NCI-H510A (cell line): ENCODE data around the gene FBXL13.

ENCODE experiments used
- DNase-seq: peaks from one replicate; lab custom pipeline; 2025; lab: John Stamatoyannopoulos, UW

The FBXL13 gene

DNA sequence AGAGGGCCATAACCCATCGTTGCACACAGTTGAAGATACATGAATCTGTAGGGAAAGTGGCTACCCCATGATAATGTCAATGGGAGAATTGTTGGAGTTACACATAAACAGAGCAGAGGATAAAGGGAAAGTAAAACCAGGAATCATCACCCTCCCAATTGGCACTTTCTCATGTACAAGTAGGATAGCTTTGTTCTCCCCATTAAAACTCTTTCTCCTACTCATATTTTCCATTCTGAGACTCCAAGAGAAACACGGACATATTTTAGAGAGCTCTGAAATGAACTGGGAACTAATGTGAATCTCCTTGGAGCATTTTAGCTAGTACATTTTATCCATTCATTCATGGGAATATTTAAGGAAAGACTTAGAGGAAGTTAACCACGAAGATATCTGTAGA is 179.0 kb downstream of the FBXL13 start:
- no peak for DNase-seq

DNA sequence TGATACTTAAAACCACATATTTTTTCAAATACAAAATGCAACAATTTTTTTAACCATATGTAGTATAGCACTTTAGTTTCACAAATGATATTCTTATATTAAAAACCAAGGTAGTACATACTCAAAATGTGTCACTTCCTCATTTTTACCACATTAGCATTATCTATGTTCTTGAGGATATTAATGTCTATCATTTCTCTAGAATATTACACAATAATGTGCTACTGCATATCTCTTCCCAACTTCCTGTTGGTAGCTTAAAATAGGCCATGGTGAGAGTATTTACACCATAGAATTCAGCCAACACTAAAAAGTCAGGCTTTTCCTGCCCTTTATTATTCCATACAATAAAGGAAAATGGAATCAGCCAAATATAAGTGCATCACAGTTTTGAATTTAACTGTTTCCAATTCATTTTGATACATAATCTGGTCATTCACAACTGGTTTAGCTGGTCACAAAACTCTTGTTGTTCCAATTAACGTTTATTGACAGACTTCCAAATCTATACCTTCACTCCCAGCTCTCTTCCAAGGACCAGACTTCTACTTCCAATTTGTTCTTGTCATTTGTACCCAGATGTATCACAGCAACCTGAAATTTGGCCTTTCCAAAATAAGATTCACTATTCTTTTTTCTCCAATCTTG is 181.8 kb downstream of the FBXL13 start:
- no peak for DNase-seq

DNA sequence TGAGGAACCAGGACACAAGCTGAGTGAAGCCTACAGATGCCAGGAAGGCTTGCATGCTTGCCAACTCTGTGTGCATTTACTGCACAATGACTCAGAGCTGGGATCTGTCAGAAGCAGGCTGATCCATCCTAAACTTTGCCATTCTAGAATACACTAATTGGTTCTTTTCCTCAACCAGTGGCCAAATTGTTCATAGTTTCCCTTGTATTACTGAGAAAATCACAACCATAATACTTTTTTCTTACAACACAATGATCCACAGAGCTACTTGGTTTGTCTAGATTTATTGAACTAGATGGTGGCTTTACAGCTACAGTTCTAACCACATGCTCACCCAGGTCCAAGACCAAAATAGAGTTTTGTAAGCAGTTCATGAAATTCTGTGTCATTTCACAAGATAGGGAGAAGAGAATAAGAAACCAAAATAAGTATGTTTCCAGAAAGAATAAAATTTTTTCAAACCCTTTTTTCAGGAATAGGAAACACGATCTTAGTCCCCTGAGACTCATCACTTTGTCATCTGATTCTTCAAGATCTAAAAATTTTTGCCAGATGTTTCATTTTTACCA is 182.8 kb downstream of the FBXL13 start:
- no peak for DNase-seq

DNA sequence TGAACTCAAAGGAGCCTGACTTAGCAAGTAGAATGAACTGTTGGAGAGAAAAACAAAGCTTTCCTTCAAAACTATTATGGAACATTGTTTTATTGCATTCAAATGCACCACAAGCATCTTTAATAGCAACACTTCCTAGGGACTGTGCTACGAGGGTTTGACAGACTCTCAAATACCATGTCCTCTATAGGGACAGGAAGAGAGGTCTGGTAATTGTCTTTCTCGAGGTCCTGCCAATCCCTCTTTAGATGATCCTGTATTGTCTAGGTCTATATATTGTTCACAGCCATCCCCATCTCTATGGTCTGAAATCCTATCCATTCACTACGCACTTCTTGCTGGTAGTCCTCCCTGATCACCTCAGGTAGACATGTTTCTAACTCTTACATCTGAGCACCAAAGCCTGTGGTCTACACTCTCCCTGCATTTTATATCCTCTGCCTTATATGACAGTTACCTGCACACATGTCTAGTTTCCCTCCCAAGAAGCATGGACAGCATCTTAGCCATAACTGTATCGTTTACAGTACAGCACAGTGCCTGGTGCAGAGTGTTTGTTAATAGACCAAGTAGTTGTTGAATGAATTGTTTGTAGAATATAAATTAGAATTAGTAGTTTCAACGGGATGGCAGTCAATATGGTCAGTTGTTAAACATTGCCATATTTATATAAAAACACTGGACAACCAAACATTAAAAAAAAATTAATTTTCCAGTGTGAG is 183.5 kb downstream of the FBXL13 start:
- no peak for DNase-seq

DNA sequence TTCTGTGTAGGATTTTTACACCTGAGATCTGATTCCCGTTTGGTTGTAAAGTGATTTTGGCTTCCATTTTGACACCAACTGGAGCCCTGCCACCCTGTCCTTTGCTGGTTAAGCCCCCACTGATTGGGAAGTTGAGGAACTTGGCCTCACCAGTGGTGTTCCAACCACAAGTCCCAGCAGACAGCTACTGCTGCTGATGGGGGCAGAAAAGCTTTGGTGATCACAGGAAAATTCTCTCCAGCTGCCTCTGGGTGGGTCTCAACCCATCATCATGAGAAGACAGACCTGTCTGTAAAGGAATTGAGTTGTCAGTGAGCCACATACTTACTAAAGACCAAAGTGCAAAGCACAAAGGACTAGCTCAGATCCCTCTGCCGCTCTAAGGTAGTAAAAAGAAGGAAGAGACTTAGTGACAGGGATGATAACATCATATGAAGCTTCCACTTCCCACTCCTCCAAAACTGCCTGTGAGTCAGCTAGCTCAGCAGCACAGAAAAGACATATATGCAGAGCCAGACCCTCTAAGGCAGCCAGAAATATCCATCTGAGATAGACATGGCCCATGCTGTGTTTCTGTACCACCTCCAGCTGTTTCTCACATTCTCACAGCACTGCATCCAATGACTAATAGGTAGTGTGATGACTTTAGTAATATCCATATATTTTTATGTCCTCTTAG is 184.2 kb downstream of the FBXL13 start:
- DNase-seq = no peak

DNA sequence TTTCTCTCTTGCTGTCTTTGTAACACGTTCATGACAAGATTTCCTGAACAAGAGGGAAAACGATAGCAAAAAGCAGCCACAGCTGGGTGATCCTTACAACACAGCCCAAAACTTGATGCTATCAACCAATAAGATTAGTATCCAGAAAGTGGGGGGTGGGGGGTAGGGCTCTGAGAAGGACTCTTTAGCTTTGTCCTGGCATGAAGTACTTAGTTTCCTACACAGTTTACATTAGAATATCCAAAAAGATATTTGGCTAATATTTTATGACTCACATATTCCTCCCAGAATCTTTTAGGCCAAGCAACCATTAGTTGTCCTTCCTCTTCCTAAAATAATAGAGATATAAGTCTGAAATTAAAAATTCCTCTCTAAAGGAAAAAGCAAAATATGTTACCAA is 184.7 kb downstream of the FBXL13 start:
- DNase-seq = no peak

DNA sequence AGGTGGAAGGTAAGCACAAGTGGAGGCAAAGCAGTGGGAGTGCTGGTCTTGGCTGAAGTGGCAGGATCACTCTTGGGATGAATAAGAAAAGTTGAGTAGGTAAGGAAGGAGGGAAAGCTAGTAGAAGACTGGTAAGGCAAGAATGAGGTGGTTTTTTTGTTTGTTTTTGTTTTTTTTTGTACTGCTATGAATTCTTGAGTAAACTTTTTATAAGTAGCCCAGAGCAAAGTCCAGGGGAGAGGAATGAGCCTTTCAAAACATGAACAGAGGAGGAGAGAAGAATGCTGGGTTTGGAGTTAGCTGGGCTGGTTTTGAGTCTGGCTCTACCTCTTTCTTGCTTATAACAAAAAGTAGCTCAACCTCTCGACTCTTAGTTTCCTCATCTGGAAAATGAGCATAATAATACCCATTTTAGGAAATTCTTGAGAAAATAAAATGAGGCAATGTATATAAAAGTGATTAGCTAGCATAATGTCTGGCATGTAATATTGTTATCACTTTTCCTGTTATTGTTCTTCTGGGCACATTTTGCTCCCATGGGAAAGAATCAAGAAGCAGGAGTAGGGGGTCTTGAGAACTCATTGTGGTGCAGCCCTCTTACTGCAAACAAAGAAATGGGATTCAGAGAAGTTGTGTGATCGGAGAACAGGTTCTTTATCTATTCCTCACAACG is 185.9 kb downstream of the FBXL13 start:
- no peak for DNase-seq

DNA sequence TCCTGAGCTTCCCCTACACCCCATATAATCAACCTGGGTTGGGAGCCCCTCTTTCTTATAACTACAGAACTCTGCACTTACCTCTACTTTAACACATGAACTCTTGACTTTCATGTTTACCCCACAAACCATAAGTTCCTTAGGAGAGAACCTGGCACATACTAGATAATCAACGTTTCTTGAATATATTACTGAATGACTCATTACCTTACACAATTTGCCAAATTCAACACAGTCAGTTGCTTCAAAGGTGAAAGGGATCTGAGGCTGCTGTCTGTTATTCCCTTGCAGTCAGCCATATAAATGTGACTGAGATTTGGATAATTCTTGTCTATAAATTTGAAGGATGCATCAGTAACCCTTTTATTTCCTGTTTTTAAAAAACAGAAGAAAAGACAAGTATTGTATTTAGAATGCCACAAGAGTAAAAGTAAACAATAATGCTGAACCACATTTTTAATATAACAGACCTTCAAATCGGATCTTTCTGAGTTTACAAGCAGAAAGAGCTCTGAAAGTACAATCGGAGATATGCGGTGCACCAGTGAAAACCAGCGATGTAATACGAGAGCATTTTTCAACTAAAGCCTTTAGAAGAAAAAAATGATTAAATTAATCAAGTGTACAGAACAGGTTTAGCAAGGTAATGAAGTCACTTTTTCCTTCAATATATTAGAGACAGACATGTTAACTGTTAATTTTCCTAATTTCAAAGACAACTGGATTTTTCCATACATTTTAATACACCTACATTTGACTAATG is 191.3 kb downstream of the FBXL13 start:
- DNase-seq = no peak

DNA sequence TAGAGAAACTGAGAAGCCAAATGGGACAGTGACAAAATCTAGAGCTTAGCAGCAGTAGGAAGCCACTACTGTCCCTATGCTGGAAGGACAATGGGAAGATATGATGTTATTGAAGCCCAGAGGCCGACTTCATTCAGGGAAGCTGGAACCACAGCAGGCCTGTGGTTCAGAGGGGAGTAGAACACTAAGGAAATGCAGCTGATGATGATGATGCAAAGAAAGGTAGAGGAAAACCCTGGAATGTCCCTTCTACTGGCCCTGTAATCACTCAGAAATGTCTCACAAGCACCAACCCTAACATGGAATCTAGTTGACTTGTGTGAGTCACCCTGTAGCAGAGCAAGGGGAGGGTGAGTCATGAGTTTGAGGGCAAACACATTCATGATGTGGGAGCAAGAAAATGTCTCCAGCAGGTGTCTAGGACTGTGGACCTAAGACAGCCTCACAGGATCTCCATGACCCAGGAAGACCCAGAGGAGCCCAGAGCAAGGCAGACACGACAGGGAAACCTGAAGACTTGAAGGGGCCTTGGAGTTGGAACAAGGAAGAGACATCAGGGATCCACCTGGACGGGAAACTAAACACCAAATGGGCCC is 198.8 kb downstream of the FBXL13 start:
- DNase-seq = no peak

DNA sequence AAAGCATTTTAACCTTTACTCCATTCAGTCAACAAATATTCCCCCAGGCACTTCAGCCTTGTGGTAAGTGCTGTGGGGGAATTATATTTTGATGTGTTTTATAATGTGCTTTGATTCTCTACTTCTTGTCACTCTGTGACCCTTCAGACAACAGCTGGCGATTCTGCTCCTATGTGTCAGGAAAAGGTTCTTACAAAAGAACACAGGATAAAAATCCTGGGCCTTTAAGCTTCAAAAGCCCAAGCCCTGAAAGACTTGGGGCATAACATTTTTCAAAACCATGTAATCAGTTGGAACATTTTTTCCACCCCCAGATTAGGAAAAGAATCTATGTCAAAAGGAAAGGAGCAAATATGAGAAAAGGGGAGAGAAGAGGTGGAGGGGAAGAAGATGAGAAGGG is 199.6 kb downstream of the FBXL13 start:
- no peak for DNase-seq

DNA sequence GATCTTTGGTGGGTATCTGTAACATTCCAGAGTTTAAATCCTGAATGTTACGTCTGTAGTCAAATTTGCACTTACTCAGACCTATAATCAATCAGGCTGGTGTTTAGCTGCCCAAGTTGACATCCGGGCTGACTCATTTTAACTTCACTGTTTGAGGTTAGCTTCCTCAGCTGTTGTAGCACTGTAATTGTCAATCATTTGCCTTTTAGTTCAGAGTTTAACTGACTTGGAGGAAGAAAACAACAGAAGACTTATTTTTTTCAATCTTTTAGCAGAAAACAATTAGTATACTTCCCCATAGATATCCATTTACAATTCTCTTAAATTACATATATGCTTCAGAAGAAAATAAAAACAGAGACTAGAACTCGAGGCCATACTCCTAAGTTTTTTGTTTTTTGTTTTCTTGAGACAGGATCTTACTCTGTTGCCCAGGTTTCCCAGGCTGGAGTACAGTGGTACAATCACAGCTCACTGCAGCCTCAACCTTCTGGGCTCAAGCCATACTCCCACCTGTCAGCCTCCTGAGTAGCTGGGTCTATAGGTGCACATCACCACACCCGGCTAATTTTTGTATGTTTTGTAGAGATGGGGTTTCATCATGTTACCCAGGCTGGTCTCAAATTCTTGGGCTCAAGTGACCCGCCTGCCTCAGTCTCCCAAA is 200.3 kb downstream of the FBXL13 start:
- no peak for DNase-seq

DNA sequence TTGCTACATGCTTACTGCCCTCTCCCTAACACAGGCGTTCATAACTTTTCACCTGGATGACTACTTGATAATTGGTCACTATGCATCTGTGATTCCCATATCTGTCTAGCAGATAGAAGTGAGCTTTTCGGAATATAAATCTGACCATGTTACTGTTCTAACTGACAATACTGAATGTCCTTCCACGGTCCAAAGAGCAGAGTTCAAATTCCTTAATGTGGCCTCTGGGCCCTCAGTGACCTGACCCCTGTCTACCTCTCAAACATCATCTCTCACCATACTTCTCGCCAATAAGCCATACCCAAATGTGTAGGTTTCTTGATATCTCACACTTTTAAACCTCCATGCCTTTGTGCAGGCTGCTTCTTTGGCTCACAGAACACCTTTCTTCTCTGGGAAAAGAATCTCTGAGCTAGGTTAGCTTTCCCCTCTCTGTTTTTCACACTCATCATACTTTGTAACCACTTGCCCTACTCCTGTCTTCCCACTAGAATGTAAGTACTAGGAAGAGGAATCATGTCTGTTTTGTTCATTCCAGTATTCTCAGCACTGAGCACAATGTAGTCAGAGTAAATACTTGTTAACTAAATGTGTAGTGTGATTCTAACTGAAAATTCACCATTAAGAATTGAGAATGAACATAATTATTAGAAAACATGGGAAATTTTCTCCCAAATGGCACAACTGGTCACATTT is 201.0 kb downstream of the FBXL13 start:
- no peak for DNase-seq

DNA sequence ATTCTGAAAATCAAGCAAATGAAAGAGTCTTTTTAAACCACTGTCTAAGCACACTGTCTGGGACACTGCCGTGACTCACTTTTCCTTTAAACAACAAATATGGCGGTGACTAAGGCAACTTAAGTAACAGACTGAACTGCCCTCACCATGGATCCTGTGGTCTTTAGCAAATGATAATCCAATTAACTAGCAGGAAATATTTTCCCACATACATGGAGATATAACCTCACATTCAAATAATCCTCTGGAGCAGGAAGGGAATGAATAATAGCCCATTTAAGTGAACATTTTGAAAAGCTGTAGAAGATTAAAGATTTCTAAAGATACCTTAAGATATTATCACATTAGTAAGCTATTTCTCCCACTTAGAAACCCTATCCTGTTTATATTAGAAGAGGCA is 202.1 kb downstream of the FBXL13 start:
- no peak for DNase-seq

DNA sequence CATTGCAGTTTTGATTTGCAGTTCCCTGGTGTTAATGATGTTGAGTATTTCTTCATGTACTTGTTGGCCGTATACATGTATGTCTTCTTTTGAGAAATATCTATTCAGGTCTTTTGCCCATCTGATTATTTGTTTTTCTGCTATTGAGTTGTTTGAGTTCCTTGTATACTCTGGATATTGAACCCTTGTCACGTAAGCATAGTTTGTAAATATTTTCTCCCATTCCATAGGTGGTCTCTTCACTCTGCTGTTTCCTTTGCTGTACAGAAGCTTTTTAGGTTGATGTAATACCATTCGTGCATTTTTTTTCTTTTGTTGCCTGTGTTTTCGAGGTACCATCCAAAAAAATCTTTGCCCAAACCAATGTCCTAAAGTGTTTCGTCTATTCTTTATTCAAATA is 205.4 kb downstream of the FBXL13 start:
- DNase-seq = no peak

DNA sequence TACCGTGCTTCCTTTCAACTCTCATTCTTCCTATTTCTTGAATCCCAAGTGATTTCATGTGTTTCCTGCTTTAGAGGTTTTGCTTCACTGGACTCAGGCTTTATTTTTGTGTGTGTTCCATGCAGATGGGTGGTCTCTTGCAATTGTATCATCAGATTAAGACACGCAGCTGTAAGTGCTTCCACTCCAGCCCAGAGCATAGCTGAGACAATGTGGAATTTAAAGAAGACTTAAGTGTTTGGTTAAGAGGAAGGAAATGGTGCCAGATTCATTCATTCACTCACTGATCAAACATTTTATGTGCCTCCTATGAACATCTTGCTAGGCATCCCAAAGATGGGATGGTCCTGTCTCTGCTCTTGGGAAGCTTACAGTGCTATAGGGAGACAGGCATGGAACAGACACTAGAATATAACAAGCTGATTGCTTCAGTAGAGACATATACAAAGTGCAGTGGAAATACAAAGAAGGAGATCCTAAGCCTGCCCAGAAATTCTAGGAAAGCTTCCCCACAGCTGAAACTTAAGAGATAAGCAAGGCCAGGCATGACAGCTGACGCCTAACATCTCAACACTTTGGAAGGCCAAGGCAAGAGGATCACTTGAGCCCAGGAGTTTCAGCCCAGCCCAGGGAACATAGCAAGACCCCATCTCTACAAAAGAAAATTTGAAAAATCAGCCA is 207.9 kb downstream of the FBXL13 start:
- DNase-seq = no peak

DNA sequence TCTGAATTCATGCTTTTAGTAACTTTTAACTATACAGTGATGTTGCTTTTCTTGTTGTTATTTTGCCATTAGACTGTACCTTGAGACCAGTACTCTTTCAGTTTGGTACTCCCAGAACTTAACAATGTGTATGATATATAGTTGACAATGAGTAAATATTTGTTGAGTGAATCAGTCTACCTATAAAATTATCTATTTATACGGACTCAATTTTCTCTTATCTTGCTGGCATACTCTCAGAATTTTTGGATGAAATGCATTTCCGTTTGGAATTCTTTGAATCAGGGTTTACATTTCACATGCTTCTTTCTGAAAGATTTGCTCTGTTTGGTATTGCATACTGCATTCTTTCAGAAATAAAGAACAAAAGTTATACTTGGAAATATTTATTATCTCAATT is 209.6 kb downstream of the FBXL13 start:
- no peak for DNase-seq

DNA sequence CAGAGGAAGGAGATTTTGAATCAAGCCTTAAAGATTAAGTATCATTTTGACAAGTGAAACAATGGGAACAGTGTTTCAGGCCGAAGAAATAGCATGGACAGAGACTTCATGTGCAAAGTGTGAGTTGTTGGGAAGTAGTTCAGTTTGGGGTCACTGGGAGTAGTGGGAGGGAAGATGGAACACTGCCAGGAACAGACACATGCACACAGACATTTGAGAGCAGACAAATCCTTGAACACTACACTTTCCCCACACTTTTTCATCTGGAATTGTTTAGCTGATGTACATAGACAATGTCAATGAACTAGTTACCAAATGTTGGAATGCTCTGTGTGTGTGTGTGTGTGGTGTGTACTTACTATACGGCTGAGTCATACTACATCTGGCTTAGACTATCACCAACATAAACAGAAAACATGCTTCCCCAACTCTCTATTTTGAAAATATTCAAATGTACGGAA is 214.2 kb downstream of the FBXL13 start:
- no peak for DNase-seq

DNA sequence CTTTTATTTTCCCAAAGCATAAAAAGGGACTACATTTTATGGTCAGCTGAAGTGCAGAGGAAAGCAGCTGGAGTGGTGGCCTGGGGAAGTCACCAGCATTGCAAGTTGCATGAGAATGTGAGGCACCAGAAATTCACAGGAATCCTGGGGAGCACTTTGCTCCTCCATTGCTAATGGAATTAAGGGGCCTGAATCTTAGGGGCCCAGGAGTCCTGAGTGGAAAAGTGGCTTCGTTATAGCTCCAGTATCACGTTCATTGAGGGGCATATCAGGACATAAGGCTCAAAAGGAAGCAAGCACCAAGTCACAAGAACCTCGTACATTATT is 214.8 kb downstream of the FBXL13 start:
- DNase-seq = no peak

DNA sequence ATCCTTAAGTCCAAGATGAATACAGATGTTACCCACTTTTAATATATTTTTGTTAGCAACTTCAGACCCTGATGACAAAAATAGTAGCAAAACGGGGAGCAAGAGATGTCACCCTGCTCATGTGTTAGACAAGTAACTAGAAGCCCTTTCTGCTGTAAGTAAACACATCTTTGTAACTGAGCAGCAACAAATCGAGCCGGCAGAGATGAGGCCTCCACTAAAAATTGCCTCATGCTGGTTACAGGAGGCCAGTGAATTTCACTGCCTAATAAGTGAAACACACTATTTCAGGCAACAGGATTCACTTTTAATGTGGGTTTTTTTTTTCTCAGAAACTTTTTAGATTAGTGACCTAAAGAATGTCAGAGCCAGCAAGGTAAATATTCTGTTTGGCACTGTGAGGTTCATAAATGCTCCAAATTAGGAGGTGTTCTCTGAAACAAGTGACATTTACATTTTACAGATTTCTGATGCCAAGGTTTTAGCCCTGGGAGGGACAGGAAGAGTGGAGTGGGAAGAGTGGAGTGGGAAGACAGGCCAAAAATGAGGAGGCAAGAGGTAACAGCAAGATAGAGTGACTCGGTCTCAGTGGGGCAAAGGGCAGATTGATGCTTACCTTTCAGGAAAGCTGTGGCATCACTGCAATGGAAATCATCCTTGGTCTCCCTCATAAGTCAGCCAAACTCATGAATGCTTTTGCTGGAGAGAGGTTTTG is 215.4 kb downstream of the FBXL13 start:
- DNase-seq = no peak
